ENCODE measurements around the gene TRIP13.

The TRIP13 gene

DNA sequence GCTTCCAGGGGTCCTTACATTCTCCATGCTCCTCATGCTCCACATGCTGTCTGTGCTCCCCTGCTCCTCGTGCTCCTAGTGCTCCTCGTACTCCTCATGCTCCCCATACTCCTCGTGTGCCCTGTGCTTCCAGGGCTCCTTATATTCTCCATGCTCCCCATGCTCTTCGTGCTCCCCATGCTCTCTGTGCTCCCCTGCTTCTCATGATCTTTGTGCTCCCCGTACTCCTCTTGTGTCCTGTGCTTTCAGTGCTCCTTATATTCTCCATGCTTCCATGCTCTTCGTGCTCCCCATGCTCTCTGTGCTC is 51.9 kb downstream of the TRIP13 start:
- no peak for ATAC-seq
- TF ChIP-seq, protein P1, sequence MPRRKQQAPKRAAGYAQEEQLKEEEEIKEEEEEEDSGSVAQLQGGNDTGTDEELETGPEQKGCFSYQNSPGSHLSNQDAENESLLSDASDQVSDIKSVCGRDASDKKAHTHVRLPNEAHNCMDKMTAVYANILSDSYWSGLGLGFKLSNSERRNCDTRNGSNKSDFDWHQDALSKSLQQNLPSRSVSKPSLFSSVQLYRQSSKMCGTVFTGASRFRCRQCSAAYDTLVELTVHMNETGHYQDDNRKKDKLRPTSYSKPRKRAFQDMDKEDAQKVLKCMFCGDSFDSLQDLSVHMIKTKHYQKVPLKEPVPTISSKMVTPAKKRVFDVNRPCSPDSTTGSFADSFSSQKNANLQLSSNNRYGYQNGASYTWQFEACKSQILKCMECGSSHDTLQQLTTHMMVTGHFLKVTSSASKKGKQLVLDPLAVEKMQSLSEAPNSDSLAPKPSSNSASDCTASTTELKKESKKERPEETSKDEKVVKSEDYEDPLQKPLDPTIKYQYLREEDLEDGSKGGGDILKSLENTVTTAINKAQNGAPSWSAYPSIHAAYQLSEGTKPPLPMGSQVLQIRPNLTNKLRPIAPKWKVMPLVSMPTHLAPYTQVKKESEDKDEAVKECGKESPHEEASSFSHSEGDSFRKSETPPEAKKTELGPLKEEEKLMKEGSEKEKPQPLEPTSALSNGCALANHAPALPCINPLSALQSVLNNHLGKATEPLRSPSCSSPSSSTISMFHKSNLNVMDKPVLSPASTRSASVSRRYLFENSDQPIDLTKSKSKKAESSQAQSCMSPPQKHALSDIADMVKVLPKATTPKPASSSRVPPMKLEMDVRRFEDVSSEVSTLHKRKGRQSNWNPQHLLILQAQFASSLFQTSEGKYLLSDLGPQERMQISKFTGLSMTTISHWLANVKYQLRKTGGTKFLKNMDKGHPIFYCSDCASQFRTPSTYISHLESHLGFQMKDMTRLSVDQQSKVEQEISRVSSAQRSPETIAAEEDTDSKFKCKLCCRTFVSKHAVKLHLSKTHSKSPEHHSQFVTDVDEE (CRISPR knock-in tag; IDR thresholded peaks at IDR 0.05), result no peak
- TF ChIP-seq, protein P2, sequence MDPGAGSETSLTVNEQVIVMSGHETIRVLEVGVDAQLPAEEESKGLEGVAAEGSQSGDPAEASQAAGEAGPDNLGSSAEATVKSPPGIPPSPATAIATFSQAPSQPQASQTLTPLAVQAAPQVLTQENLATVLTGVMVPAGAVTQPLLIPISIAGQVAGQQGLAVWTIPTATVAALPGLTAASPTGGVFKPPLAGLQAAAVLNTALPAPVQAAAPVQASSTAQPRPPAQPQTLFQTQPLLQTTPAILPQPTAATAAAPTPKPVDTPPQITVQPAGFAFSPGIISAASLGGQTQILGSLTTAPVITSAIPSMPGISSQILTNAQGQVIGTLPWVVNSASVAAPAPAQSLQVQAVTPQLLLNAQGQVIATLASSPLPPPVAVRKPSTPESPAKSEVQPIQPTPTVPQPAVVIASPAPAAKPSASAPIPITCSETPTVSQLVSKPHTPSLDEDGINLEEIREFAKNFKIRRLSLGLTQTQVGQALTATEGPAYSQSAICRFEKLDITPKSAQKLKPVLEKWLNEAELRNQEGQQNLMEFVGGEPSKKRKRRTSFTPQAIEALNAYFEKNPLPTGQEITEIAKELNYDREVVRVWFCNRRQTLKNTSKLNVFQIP (CRISPR knock-in tag; IDR thresholded peaks at IDR 0.05; ENCODE audit: borderline replicate concordance, low read depth), result no peak
- TF ChIP-seq SNAI2 (CRISPR knock-in tag; IDR thresholded peaks at IDR 0.05), result no peak
- TF ChIP-seq ESRRG (CRISPR knock-in tag; IDR thresholded peaks at IDR 0.05), result no peak
- TF ChIP-seq ISL1 (CRISPR knock-in tag; IDR thresholded peaks at IDR 0.05), result no peak
- no peak for TF ChIP-seq GLIS3 (CRISPR knock-in tag; IDR thresholded peaks at IDR 0.05)
- no peak for TF ChIP-seq ZFP30 (CRISPR knock-in tag; IDR thresholded peaks at IDR 0.05)
- no peak for TF ChIP-seq TCF4 (CRISPR knock-in tag; IDR thresholded peaks at IDR 0.05; ENCODE audit: borderline replicate concordance)
- no peak for TF ChIP-seq ZNF70 (CRISPR knock-in tag; IDR thresholded peaks at IDR 0.05)
- no peak for TF ChIP-seq ZNF8 (CRISPR knock-in tag; IDR thresholded peaks at IDR 0.05)
- no peak for TF ChIP-seq BACH2 (CRISPR knock-in tag; IDR thresholded peaks at IDR 0.05; ENCODE audit: borderline replicate concordance)
- no peak for TF ChIP-seq CSDC2 (CRISPR knock-in tag; IDR thresholded peaks at IDR 0.05)
- TF ChIP-seq, protein P3, sequence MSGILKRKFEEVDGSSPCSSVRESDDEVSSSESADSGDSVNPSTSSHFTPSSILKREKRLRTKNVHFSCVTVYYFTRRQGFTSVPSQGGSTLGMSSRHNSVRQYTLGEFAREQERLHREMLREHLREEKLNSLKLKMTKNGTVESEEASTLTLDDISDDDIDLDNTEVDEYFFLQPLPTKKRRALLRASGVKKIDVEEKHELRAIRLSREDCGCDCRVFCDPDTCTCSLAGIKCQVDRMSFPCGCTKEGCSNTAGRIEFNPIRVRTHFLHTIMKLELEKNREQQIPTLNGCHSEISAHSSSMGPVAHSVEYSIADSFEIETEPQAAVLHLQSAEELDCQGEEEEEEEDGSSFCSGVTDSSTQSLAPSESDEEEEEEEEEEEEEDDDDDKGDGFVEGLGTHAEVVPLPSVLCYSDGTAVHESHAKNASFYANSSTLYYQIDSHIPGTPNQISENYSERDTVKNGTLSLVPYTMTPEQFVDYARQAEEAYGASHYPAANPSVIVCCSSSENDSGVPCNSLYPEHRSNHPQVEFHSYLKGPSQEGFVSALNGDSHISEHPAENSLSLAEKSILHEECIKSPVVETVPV (CRISPR knock-in tag; IDR thresholded peaks at IDR 0.05), result no peak
- TF ChIP-seq ARNTL (CRISPR knock-in tag; IDR thresholded peaks at IDR 0.05; ENCODE audit: borderline replicate concordance, low read depth), result no peak
- TF ChIP-seq, protein P4, sequence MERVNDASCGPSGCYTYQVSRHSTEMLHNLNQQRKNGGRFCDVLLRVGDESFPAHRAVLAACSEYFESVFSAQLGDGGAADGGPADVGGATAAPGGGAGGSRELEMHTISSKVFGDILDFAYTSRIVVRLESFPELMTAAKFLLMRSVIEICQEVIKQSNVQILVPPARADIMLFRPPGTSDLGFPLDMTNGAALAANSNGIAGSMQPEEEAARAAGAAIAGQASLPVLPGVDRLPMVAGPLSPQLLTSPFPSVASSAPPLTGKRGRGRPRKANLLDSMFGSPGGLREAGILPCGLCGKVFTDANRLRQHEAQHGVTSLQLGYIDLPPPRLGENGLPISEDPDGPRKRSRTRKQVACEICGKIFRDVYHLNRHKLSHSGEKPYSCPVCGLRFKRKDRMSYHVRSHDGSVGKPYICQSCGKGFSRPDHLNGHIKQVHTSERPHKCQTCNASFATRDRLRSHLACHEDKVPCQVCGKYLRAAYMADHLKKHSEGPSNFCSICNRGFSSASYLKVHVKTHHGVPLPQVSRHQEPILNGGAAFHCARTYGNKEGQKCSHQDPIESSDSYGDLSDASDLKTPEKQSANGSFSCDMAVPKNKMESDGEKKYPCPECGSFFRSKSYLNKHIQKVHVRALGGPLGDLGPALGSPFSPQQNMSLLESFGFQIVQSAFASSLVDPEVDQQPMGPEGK (CRISPR knock-in tag; IDR thresholded peaks at IDR 0.05; ENCODE audit: borderline replicate concordance), result no peak
- no peak for TF ChIP-seq ZC3H10 (CRISPR knock-in tag; IDR thresholded peaks at IDR 0.05)
- no peak for TF ChIP-seq TOX (CRISPR knock-in tag; IDR thresholded peaks at IDR 0.05; ENCODE audit: borderline replicate concordance)
- TF ChIP-seq, protein P5, sequence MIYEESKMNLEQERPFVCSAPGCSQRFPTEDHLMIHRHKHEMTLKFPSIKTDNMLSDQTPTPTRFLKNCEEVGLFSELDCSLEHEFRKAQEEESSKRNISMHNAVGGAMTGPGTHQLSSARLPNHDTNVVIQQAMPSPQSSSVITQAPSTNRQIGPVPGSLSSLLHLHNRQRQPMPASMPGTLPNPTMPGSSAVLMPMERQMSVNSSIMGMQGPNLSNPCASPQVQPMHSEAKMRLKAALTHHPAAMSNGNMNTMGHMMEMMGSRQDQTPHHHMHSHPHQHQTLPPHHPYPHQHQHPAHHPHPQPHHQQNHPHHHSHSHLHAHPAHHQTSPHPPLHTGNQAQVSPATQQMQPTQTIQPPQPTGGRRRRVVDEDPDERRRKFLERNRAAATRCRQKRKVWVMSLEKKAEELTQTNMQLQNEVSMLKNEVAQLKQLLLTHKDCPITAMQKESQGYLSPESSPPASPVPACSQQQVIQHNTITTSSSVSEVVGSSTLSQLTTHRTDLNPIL (CRISPR knock-in tag; IDR thresholded peaks at IDR 0.05; ENCODE audit: low read depth), result no peak
- TF ChIP-seq ZFP3 (CRISPR knock-in tag; IDR thresholded peaks at IDR 0.05), result no peak
- no peak for TF ChIP-seq ZNF565 (CRISPR knock-in tag; conservative IDR thresholded peaks at IDR 0.05; ENCODE audit: low read depth)

DNA sequence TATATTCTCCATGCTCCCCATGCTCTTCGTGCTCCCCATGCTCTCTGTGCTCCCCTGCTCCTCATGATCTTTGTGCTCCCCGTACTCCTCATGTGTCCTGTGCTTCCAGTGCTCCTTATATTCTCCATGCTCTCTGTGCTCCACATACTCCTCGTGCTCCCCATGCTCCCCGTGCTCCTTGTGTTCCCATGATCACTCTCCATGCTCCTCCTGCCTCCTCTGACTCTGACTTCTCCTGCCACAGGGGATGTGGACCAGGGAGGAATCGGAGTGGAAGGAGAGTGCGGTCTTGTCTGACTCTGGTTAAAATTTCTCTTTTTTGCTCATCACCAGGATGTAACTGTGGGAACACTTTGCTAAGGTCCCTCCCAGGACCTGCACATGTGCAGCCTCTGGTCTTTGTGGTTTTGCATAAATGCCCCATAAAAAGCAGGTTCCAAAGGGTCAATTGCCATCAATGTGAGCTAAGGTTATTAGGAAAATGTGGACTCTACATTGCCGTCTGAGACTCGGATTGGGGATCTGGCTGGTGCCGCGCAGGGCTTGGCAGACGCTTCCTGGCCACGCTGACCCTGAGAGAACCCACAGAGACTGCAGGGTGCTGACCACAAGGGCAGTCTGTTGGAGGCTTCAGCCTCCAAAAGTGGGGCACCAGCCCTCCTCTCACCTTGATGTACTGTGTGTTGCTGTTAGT is 52.5 kb downstream of the TRIP13 start:
- no peak for TF ChIP-seq ZC3H10 (CRISPR knock-in tag; IDR thresholded peaks at IDR 0.05)
- TF ChIP-seq RARB (CRISPR knock-in tag; IDR thresholded peaks at IDR 0.05), result no peak
- TF ChIP-seq, protein P2 (CRISPR knock-in tag; IDR thresholded peaks at IDR 0.05; ENCODE audit: borderline replicate concordance, low read depth), result no peak
- TF ChIP-seq SNAI2 (CRISPR knock-in tag; IDR thresholded peaks at IDR 0.05), result no peak
- ATAC-seq, result no peak
